Camera-type eye (tissue), 1 donor: ENCODE results near the gene LRRC18. TPM values are rescaled to one million over a fixed set of nuclear protein-coding genes. Genes with fewer than 3 reads are reported as not detected.

Source experiments
- total RNA-seq: library from RNA; depleted of rRNA; stranded (reverse); fragments of >200 nt; gene quantifications from one replicate; pipeline ENCODE4 v1.2.3, GENCODE V29; 2014

Gene LRRC18
- total RNA-seq: not detected

DNA sequence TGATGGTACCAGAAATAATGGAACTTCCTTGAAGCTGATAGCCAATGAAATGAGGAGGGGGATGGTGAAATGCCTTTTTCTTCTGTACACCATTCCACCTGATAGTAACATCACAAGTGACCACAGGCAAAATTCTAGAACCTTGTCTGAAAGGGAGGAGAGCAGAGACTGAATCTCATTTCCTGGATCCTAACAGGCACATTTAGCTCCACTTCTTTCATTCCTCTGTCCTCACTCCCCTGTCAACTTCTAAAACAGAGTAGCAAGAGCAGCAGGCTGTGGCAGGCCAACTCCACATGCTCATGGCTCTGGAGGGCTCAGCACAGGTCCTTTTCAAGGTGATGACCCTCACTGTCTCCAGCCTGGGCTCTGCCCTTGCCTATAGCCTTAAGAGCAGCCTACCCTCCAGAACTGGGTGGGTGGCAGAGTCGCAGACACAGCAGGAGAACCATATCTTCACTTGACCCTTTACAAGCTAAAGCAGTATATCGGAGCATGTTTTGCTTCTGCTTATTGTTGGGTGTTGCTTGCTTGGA lies at the start of gene LRRC18:
TSS of gene LRRC18 (minus strand) at position 51 of the 536 bp plus-strand sequence. CDS start 25,685 bp downstream, outside the sequence.

Other genes with a start within 250 kb of the LRRC18 start
- gene VSTM4, start 175.7 kb upstream of the LRRC18 start, total RNA-seq: 30.1 TPM
- gene FAM170B, start 194.2 kb upstream of the LRRC18 start, total RNA-seq: not detected
- 11.9 TPM for gene TMEM273, start 248.6 kb upstream of the LRRC18 start, total RNA-seq